Stimulated activated effector memory CD8-positive, alpha-beta T cell treated with anti-CD3 and anti-CD28 coated beads, Interleukin-12 subunit alpha, Interleukin-12 subunit beta, amount 100 ng/mL, for 72 hours (primary cell): ENCODE data around the gene NET1.
"Not testable (repeated sequence)": the region's sequence is repeated elsewhere in the genome, so short reads cannot be mapped to it uniquely, and the experiment has no call there.

Experiments used
- ATAC-seq: fragments of 150-1000 bp; cut with Tn5 transposase; 2 replicates; pipeline ENCODE4 v1.10.0; 2021
- DNase-seq, 2 donors: peaks; one replicate each; pipeline ENCODE4 v3.0.0; 2021 to 2022; ENCODE audit warnings: low spot score in 2 of 2
- H3K27ac Mint-ChIP-seq: one replicate; pipeline ENCODE4 v1.8.0; 2022; ENCODE audit warnings: mild to moderate bottlenecking, mixed read lengths
- H3K36me3 Mint-ChIP-seq: one replicate; pipeline ENCODE4 v1.8.0; 2022; ENCODE audit warnings: mild to moderate bottlenecking, mixed read lengths
- H3K4me1 Mint-ChIP-seq: one replicate; pipeline ENCODE4 v1.8.0; 2022; ENCODE audit warnings: mixed read lengths
- H3K4me3 Mint-ChIP-seq: one replicate; pipeline ENCODE4 v1.8.0; 2022; ENCODE audit warnings: mild to moderate bottlenecking, mixed read lengths
- H3K9me3 Mint-ChIP-seq: one replicate; pipeline ENCODE4 v1.8.0; 2022; ENCODE audit warnings: mixed read lengths

Gene NET1

GRCh38 chr10:5412277-5412941, at the start of gene NET1:
NET1 (plus strand) TSS chr10:5412557; CDS start chr10:5412693, 136 bp downstream.
- no peaks in the 10 kb centered on the region for H3K9me3 Mint-ChIP-seq
- ATAC-seq (peak; percentile 93), DNase-seq (peak; percentile 61 to 88)
- no peak within 1 kb of the TSS for H3K4me3 Mint-ChIP-seq
- H3K36me3 Mint-ChIP-seq: no peaks in the 10 kb centered on the region
- H3K27ac Mint-ChIP-seq: no peak within 1 kb of the TSS
- H3K4me1 Mint-ChIP-seq: no peaks in the 10 kb centered on the region

- Mint-ChIP-seq H3K27ac (no peak overlapping the region), H3K4me1 (peaks cover 4% of the 10 kb centered on the region), H3K9me3 (no peaks in the 10 kb centered on the region), H3K36me3 (no peaks in the 10 kb centered on the region), H3K4me3 (no peak overlapping the region)
- ATAC-seq (no peak), DNase-seq (no peak)
Measured at GRCh38 chr10:5362873-5363272, 49.5 kb upstream of the NET1 start.

GRCh38 chr10:5364374-5364773, 48.0 kb upstream of the NET1 start:
- DNase-seq: no peak
- ATAC-seq: no peak
- Mint-ChIP-seq H3K4me3 (no peak overlapping the region), H3K27ac (no peak overlapping the region), H3K4me1 (peaks cover 4% of the 10 kb centered on the region), H3K36me3 (no peaks in the 10 kb centered on the region), H3K9me3 (no peaks in the 10 kb centered on the region)

DNA sequence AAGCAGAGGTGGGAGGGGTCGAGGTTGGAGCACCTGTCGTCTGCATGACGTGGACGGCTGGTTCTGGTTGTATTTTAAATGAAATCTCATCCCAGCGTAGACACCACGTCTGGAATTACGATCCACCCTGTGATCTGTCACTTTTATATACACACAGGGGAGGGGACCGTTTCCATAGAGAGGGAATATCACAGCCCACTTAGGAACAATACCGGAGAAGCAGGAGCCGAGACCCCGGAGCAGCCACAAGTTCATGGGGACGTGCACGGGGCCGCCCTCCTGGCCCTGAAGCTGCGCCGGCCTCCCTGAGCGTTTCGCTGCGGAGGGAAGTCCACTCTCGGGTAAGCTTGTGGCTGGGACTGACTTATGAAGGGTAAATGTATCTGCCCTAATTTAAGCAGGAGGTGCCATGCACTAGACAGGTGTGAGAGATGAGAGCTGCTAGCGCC, 47.4 kb upstream of the NET1 start, which contains the start of gene UCN3:
Gene UCN3 (plus strand): TSS at position 77 of the 449 bp plus-strand sequence. CDS start 8,755 bp downstream, outside the sequence.
- H3K4me3 Mint-ChIP-seq: no peak within 1 kb of the TSS
- H3K4me1 Mint-ChIP-seq: peaks cover 4% of the 10 kb centered on the region
- ATAC-seq (no peak), DNase-seq (no peak)
- H3K36me3 Mint-ChIP-seq: no peaks in the 10 kb centered on the region
- no peaks in the 10 kb centered on the region for H3K9me3 Mint-ChIP-seq
- no peak within 1 kb of the TSS for H3K27ac Mint-ChIP-seq

DNA sequence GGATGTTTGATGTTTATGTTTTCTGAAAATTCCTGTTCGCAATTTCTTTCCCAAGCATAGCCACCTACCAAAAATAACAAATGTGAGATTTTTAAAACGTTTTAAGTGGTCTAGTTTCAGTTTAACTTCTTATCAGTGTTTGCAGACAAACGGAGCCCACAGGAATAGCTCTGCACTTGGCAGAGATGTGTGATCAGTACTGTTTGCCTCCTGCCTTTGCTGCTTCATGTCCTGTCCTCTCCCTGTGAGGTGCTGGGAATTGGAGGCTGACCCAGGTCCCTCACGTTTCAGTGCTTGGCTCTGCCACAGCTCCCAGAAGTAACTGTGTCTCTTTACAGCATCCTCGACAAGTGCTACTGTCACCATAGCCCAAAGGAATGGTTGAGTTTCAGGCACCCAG, 46.4 kb upstream of the NET1 start:
- DNase-seq: no peak
- Mint-ChIP-seq H3K36me3 (no peaks in the 10 kb centered on the region), H3K4me3 (no peak overlapping the region), H3K9me3 (no peaks in the 10 kb centered on the region), H3K27ac (no peak overlapping the region), H3K4me1 (peaks cover 11% of the 10 kb centered on the region)
- no peak for ATAC-seq

DNA sequence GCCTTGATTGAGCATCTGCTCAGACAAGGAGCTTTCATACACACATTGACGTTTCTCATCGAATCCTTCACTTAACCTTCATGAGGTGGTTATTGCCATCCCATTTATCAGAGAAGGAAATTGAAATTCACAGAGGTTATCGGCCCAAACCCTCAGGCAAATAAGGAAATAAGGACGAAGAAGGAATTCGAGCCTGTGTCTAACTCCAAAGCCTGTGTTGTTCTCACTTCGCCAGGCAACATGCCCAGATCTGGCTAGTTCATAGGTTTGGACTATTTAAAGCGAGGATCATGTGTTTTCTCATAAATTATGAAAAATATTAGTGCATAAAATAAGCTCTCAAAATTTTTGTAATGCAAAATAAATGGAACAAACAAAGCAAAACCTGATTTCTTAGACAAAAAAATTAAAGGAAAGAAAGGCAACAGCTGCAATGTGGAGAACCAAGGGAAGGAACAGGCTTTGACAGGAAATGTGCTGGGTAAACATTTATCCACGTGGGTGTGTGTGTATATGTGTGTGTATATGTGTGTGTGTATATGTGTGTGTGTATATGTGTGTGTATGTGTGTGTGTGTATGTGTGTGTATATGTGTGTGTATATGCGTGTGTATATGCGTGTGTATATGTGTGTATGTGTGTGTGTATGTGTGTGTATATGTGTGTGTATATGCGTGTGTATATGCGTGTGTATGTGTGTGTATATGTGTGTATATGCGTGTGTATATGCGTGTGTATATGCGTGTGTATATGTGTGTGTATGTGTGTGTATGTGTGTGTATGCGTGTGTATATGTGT, 42.8 kb upstream of the NET1 start:
- H3K27ac Mint-ChIP-seq: no peak overlapping the region
- no peak overlapping the region for H3K4me3 Mint-ChIP-seq
- H3K4me1 Mint-ChIP-seq: peaks cover 12% of the 10 kb centered on the region
- no peaks in the 10 kb centered on the region for H3K36me3 Mint-ChIP-seq
- ATAC-seq (no peak), DNase-seq (no peak)
- H3K9me3 Mint-ChIP-seq: no peaks in the 10 kb centered on the region

GRCh38 chr10:5370493-5371352, 41.6 kb upstream of the NET1 start:
- Mint-ChIP-seq H3K9me3 (no peaks in the 10 kb centered on the region), H3K4me3 (no peak overlapping the region), H3K4me1 (peaks cover 12% of the 10 kb centered on the region), H3K36me3 (no peaks in the 10 kb centered on the region), H3K27ac (no peak overlapping the region)
- no peak for DNase-seq
- no peak for ATAC-seq

GRCh38 chr10:5373307-5373706, 39.0 kb upstream of the NET1 start:
- Mint-ChIP-seq H3K36me3 (no peaks in the 10 kb centered on the region), H3K4me1 (peaks cover 8% of the 10 kb centered on the region), H3K27ac (no peak overlapping the region), H3K4me3 (no peak overlapping the region), H3K9me3 (no peaks in the 10 kb centered on the region)
- no peak for ATAC-seq
- no peak for DNase-seq

GRCh38 chr10:5373891-5374611, 38.3 kb upstream of the NET1 start:
- DNase-seq (no peak), ATAC-seq (no peak)
- Mint-ChIP-seq H3K9me3 (no peaks in the 10 kb centered on the region), H3K4me1 (peaks cover 8% of the 10 kb centered on the region), H3K27ac (peak overlapping the region; percentile 18), H3K36me3 (no peaks in the 10 kb centered on the region), H3K4me3 (no peak overlapping the region)

- no peaks in the 10 kb centered on the region for H3K9me3 Mint-ChIP-seq
- H3K4me3 Mint-ChIP-seq: no peak overlapping the region
- DNase-seq: no peak
- ATAC-seq: no peak
- H3K4me1 Mint-ChIP-seq: no peaks in the 10 kb centered on the region
- no peak overlapping the region for H3K27ac Mint-ChIP-seq
- H3K36me3 Mint-ChIP-seq: no peaks in the 10 kb centered on the region
Measured at GRCh38 chr10:5376450-5376849, 35.9 kb upstream of the NET1 start.

DNA sequence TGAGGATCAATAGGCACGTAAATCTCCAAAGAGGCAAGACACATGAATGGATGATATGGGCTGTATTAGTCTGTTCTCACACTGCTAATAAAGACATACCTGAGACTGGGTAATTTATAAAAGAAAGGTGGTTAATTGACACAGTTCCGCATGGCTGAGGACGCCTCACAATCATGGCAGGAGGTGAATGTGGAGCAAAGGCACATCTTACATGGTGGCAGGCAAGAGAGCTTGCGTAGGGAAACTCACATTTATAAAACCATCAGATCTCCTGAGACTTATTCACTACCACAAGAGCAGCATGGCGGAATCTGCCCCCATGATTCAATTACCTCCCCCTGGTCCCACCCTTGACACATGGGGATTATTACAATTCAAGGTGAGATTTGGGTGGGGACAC, 33.2 kb upstream of the NET1 start:
- not testable (repeated sequence) for H3K36me3 Mint-ChIP-seq, H3K4me1 Mint-ChIP-seq, DNase-seq, H3K27ac Mint-ChIP-seq, ATAC-seq, H3K9me3 Mint-ChIP-seq, H3K4me3 Mint-ChIP-seq

GRCh38 chr10:5380395-5380794, 32.0 kb upstream of the NET1 start:
- not testable (repeated sequence) for H3K36me3 Mint-ChIP-seq, H3K9me3 Mint-ChIP-seq, H3K4me1 Mint-ChIP-seq, H3K27ac Mint-ChIP-seq, H3K4me3 Mint-ChIP-seq, DNase-seq, ATAC-seq

DNA sequence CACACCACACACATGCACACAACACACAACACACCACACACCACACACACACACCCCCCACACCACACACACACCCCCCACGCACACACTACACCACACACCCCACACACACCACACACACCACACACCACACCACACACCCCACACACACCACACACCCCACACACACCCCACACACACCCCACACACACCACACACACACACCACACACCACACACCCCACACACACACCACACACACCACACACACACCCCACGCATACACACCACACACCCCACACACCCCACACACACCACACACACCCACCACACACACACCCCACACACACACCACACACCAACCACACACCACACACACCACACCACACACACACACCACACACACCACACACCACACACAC, 31.2 kb upstream of the NET1 start:
- no peak for DNase-seq
- no peak for ATAC-seq
- no peaks in the 10 kb centered on the region for H3K36me3 Mint-ChIP-seq
- H3K4me1 Mint-ChIP-seq: no peaks in the 10 kb centered on the region
- H3K4me3 Mint-ChIP-seq: no peak overlapping the region
- H3K27ac Mint-ChIP-seq: no peak overlapping the region
- no peaks in the 10 kb centered on the region for H3K9me3 Mint-ChIP-seq

GRCh38 chr10:5385224-5385623, 27.1 kb upstream of the NET1 start:
- no peak overlapping the region for H3K4me3 Mint-ChIP-seq
- H3K36me3 Mint-ChIP-seq: no peaks in the 10 kb centered on the region
- H3K9me3 Mint-ChIP-seq: peaks cover 9% of the 10 kb centered on the region
- H3K27ac Mint-ChIP-seq: no peak overlapping the region
- H3K4me1 Mint-ChIP-seq: no peaks in the 10 kb centered on the region
- ATAC-seq: no peak
- DNase-seq: no peak

- H3K27ac Mint-ChIP-seq: no peak overlapping the region
- DNase-seq (no peak), ATAC-seq (peak; percentile 50)
- no peaks in the 10 kb centered on the region for H3K4me1 Mint-ChIP-seq
- no peak overlapping the region for H3K4me3 Mint-ChIP-seq
- no peaks in the 10 kb centered on the region for H3K36me3 Mint-ChIP-seq
- H3K9me3 Mint-ChIP-seq: peaks cover 24% of the 10 kb centered on the region
Measured at GRCh38 chr10:5387169-5387568, 25.2 kb upstream of the NET1 start.
